Coronary artery (tissue), 2 donors: ENCODE measurements around the gene SEMA3F.

Experiments used
- DNase-seq: peaks from one replicate; pipeline ENCODE4 v3.0.0-alpha.2; 2017; ENCODE audit warnings: low spot score
- H3K27ac ChIP-seq, 2 donors: fragments of 200-600 bp; sonication (generic); one replicate each; pipeline ENCODE4 v1.5.1; 2016 to 2019
- H3K4me3 ChIP-seq: fragments of 200-600 bp; sonication (generic); 2 replicates; pipeline ENCODE4 v1.5.1; 2016; ENCODE audit warnings: mild to moderate bottlenecking, moderate library complexity
- TF ChIP-seq, protein P1 (sequence below): fragments of 200-600 bp; sonication (generic); IDR thresholded peaks from one replicate; pipeline ENCODE4 v1.5.1; 2019; ENCODE audit warnings: antibody characterized with exemption

Gene SEMA3F

DNA sequence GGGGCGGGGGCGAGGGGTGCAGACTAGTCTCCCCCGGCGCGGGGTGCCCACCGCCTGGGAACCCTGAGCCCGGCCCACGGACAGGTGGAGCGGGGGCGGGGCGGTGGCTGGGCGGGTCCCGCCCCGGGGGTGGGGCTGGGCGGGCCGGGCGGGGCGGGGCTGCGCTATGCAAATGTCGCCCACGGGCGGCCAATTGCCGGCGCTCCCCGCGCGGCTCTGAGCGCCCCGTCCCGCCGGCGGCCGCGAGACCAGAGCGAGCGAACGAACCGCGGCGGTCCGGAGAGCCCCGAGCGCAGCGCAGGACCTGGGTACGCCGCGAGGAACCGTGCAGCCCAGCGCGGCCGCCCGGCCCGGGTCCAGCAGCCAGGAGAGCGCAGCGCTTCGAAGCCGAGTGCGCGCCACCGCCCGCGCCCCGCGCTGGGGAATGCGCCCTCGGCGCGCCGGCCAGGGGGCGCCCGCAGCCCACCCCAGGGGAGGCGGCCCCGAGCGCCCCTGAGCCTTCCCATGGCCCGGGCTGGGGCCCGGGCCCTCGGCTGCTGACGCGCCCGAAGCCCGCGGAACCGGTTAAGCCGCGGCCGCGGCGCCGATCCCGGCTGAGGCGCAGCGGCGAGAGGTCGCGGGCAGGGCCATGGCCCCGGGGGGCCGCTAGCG, at the start of gene SEMA3F:
SEMA3F (plus strand) TSS at position 485 of the 651 bp plus-strand sequence. CDS start 4,299 bp downstream, outside the sequence.
- peak within 1 kb of the TSS; percentile 82 for H3K4me3 ChIP-seq
- DNase-seq: no peak
- peak within 1 kb of the TSS; percentile 46 to 97 for H3K27ac ChIP-seq
- TF ChIP-seq, protein P1, sequence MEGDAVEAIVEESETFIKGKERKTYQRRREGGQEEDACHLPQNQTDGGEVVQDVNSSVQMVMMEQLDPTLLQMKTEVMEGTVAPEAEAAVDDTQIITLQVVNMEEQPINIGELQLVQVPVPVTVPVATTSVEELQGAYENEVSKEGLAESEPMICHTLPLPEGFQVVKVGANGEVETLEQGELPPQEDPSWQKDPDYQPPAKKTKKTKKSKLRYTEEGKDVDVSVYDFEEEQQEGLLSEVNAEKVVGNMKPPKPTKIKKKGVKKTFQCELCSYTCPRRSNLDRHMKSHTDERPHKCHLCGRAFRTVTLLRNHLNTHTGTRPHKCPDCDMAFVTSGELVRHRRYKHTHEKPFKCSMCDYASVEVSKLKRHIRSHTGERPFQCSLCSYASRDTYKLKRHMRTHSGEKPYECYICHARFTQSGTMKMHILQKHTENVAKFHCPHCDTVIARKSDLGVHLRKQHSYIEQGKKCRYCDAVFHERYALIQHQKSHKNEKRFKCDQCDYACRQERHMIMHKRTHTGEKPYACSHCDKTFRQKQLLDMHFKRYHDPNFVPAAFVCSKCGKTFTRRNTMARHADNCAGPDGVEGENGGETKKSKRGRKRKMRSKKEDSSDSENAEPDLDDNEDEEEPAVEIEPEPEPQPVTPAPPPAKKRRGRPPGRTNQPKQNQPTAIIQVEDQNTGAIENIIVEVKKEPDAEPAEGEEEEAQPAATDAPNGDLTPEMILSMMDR: no peak

DNA sequence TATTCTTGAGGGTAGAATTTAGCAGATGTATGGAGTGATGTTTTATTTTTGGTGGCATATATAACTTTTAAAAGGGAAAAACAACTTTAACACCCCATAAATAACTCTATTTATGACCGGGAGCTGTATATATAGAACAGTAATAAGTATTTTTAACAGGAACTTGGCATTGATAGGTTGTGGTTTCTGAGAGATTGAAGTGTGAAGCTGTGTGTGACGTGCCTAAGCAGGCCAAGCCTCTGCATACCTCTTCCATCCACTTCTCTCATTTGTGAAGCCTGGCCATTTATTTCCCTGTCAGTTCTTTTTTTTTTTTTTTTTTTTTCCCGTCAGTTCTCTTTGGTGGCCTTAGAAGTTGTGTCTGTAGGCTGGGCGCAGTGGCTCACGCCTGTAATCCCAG, 43.4 kb upstream of the SEMA3F start:
- H3K4me3 ChIP-seq: no peak overlapping the region
- no peak for DNase-seq
- H3K27ac ChIP-seq: no peak overlapping the region
- TF ChIP-seq, protein P1: no peak

DNA sequence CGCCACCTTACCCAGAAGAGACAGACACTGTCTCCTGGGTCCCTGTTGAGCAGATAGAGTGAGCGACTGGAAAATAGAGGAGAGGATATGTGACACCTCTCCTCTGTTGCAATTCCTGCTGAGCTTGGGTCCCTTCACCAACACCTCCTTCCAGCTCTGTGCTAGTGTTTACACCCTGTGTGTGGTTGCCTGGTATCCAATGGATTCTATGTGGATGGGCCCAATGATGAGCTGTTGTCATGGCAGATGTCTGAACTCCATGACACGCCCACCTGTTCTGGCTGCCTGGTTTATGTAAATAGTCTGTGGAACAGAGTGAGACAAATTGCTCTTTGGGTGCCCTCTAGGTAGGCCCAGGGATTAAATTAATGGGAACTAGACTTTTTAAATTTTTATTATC, 42.7 kb upstream of the SEMA3F start:
- Histone ChIP-seq H3K27ac (no peak overlapping the region), H3K4me3 (no peak overlapping the region)
- no peak for DNase-seq
- TF ChIP-seq, protein P1: no peak

DNA sequence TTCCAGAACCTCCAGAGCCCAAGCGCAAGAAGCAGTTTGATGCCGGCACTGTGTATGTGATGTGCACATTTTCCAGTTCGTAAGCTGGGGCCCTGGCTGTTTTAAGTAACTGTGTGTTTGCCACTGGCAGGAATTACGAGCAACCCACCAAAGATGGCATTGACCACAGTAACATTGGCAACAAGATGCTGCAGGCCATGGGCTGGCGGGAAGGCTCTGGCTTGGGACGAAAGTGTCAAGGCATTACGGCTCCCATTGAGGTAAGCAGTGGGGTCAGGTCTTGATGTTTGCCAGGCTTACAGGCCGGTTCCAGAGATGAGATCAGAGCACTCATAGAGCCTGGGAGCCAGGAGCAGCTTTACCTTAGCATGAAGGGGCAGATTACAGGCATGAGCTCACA, 38.0 kb upstream of the SEMA3F start:
- no peak overlapping the region for H3K4me3 ChIP-seq
- DNase-seq: no peak
- H3K27ac ChIP-seq: no peak overlapping the region
- TF ChIP-seq, protein P1: no peak

DNA sequence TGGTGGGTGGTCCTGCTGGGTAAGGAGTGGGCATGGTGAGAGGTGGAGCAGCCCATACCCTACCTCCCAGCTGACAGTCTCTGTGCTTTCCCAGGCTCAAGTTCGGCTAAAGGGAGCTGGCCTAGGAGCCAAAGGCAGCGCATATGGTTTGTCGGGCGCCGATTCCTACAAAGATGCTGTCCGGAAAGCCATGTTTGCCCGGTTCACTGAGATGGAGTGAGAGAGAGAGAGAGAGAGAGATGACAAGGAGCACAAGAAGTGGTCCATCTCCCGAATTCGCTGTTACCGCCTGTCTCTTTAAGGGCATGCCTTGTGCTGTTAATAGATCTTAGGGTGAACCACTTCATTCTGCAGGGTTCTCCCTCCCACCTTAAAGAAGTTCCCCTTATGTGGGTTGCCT, 36.9 kb upstream of the SEMA3F start:
- Histone ChIP-seq H3K4me3 (no peak overlapping the region), H3K27ac (no peak overlapping the region)
- no peak for DNase-seq
- TF ChIP-seq, protein P1: no peak

DNA sequence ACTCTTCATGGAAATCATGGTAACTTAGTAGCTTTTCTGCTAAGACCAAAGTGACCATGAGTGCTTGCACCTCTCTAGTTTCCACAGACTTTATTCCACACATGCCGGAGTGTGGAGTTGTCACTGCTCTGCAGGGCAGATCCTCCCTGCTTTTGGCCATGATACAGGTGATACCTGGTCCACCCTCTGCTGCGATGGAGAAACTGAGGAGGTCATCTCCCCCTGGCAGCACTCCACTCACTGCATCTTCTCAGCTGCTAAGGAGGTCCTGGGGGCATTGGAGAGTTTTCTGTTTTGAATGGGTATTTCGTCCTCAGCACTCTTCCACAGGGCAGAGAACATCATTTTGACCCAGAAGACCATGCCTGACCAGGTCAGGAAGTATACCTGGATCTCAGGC, 35.3 kb upstream of the SEMA3F start:
- TF ChIP-seq, protein P1: no peak
- no peak for DNase-seq
- H3K27ac ChIP-seq: no peak overlapping the region
- H3K4me3 ChIP-seq: no peak overlapping the region

DNA sequence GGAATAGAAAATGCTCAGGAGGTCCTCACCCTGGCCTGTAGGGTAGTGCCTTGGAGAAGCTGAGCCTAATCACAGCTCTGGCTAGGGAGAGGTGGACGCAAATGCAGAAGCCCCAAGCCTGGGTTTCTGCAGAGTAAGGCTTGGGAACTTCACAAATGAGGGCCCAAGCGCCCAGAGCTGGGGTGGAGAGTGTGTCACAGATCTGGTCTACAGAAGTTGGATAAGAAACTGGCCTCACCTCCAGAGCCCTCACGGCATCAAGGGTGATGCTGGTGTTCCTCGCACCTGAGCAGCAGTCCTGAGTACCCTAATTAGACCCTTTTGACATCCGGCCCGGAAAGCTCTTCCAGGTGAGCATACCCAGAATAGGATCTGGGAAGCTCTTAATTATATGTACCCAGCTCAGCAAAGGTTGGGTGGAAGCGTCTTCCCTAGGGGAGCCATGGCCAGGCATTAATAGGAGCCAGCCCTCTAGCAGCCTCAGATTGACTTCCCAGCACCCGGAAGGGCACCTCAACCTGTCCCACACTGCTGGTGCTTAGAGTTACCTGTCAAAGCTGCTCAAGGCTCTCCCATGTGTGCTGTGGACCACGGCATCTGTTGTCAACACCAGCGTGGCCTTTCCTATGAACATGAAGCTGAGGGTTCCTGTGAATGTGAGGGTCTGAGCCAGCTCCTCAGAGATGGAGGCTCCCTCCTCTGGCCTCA, 34.6 kb upstream of the SEMA3F start:
- no peak for DNase-seq
- Histone ChIP-seq H3K27ac (no peak overlapping the region), H3K4me3 (no peak overlapping the region)
- TF ChIP-seq, protein P1: no peak
